Uterus (tissue), 2 donors: ENCODE measurements around the gene INTS11.

Source experiments
- CTCF ChIP-seq, 4 experiments: fragments of 200-600 bp in 2 of 4; fragments of 450-650 bp in 2 of 4; sonication (generic) in 2 of 4; IDR thresholded peaks; one replicate each; pipeline ENCODE4 v1.5.1; 2016 to 2019; ENCODE audit warnings: antibody characterized with exemption in 4 of 4, mild to moderate bottlenecking in 2 of 4, moderate library complexity in 1 of 4
- POLR2A ChIP-seq, 2 donors: fragments of 450-650 bp; IDR thresholded peaks; one replicate each; pipeline ENCODE4 v1.6.1; 2016; ENCODE audit warnings: antibody characterized with exemption in 2 of 2, mild to moderate bottlenecking in 1 of 2, moderate library complexity in 1 of 2

GRCh38 chr1:1264026-1264425, 60.4 kb downstream of the INTS11 start:
- TF ChIP-seq CTCF (IDR thresholded peaks at IDR 0.05) (no peak), POLR2A (IDR thresholded peaks at IDR 0.05) (no peak)
